Umbilical cord (tissue), 2 donors: Measurements from ENCODE around the gene MOB3C. TPM values are rescaled to one million over a fixed set of nuclear protein-coding genes. Genes with fewer than 3 reads are reported as not detected.

Experiments
- DNase-seq: peaks from one replicate; pipeline ENCODE4 v3.0.0-alpha.2; 2015; ENCODE audit warnings: low spot score
- total RNA-seq: library from RNA; depleted of rRNA; stranded (reverse); fragments of >200 nt; gene quantifications from one replicate; pipeline ENCODE4 v1.2.3, GENCODE V29; 2014; ENCODE audit warnings: low replicate concordance; ENCODE audit not compliant: insufficient read depth

MOB3C gene
- total RNA-seq, 1 donor from 2014 or later: 21.9 TPM

DNA sequence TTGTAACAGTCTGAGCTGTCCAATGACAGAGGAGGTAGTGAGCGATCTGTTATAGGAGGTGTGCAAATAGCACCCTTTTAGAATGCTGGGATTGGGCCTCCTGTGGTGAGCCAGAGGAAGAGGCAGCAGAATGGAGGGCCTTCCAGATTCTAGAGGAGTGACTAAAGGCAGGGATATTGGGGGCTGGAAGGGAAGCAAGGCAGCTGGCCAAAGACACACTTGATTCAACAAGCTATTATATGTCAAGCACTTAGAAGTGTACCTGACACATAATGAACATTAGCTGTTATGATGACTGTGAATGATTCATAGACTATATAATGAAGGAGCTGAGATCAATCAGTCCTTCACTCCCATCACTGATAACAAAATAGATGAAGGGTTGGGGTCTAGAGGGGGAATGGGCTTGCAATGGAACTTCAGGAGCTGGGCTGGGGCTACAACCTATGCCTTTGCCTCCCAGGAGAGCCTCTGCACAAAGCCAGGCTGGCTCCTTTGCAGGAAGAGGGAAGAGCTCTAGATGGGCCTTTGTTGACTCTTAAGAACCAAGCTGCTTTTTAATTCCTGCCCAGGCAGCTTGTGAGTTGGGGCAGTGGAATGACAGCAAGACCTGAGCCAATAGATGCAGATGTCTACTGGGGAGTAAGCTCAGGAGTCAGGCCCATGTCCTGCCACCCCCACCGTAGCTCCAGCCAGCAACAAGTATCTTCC, 10.2 kb downstream of the MOB3C start:
- DNase-seq: no peak

DNA sequence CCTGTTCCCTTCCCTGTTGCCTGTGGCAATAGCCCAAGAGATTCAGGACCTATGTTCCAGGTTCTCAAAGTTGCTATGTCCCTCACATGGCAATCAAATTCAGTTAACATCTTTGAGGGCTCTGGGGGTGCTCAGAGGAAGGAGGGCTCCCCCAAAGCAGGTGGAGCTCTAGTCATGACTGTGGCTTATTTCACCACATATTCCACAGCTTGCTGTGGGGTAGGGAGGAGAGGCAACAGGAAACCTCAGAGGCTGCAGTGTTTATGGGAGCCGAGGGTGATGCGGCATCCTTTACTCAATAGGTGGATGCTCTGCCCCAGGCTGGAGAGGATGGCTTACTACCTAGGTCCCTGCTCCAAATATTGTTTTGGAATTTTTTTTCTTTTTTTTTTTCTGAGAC, 11.4 kb downstream of the MOB3C start:
- DNase-seq: no peak

DNA sequence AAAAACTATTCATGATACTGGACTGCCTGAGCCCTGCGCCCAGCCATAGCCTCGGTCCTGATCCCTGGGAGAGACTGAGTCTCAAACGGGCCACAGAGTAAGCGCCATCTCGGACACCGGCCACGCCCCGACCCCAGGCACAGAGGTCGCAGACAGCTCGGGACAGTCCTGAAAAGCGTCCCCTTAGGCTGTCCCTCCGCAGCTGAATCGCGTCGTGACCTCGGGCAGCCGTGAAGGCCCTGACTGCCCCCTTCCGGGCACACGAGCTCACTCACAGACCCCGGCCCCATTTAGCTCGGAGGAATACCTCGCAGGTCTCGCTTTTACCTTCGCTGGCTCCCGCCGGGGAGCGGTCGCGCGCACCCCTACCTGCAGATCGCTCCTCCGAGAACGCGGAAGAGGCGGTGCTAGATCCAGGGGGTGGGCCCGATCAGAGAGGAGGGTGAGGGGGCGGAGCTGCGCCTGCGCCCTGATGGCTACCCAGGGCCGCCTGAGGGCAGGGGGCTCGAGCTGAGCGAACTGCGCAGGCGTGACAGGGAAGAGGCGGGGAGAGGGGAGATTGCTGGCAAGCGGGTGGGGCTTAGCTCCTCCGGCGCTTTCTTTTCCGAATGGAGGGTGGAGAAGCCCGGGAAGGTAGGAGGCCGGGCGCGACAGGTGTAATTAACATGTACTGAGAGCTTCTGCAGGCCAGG, 12.6 kb downstream of the MOB3C start, which contains the start of gene MKNK1:
Gene MKNK1 (minus strand): TSS at position 411 of the 692 bp plus-strand sequence. CDS start 20,941 bp downstream, outside the sequence.
- peak; percentile 98 for DNase-seq

DNA sequence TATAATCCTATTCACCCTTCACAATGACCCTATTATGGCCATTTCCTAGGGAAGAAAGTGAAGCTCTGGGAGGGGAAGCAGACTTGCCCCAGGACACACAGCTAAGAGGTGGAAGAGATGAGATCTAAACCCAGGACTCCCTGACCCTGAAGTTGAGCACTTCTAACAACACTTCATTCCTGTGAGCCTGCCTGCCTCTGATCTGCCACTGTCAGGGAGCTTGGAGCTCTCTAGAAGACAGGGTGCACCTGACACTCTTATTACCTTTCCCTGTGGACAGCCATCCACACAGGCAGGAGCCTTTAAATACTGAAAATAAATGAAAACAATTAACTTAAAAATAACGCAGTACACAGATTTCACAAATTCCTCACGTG, 13.1 kb downstream of the MOB3C start:
- DNase-seq: no peak

DNA sequence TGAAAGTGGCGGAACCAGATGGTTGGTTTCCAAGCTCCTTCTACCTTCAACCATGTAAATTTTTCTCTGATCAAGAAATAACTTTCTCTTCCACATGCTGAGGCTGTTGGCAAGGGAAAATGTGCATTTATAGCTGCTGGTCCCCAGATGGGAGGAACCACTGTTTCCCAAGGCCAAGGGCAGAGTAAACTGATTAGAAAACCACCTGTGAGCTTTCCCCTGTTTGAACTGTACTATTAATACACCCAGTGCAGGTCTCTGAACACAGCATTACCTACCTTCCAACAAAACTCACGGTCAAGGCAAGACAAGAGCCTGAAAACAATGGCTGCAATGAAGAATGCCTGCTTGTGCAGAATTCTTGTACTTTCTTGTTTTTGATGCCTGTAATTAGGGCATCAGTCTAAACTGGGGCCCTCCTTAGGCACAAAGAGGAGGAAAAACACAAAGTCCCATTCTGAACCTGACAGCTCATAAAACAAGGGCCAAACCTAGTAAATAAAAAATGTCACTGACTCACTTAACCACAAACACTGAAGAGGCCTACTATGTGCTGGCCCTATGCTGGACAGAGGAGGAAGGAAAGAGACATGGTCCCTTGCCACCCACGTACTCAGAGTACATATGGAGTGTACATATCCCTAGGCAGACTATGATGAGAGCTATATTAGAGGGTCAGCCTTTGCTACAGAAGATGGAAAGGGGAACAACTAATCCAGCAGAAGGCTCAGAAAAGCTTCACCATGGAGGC, 15.2 kb downstream of the MOB3C start:
- DNase-seq: no peak

DNA sequence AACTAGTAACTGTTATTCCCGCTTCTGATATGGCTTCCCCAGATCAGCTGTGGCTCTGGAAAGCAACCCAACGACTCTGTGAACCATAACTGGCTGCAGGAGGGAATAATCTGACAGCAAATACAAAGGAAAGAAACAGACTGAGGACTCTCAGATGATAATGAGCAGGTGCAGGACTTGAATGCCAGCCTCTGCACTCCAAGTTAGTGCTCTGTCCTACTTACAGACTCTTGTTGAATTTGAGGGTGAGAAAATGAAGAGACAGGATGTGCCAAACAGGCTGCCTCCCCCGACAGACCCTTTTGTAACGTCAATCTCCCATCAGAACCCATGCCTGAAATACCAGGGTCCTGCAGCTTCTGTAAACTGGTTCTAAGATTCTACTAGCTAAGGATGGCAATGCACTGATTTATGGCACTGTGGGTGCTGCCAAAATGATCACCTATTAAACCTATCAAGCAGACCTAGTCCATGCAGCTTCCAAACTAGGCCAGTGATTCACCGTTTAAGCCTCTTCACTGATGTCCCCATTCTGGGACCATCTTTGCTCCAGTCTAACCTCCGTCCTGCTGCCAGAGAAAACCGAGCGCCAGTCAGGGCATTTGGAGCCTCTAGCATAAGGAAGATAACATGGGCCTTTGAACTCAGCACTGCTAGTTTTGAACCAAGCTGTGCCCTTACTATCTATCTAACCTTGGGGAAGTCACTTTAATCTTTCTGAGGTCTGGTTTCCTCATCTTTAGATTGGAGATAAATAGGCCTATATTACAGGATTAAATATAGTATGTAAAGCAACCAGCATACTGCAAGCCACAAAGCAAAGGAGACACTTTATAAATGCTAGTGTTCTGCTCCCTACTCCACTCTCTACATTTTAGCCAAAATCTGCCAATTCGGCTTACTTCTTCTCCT, 17.3 kb downstream of the MOB3C start:
- DNase-seq: no peak

DNA sequence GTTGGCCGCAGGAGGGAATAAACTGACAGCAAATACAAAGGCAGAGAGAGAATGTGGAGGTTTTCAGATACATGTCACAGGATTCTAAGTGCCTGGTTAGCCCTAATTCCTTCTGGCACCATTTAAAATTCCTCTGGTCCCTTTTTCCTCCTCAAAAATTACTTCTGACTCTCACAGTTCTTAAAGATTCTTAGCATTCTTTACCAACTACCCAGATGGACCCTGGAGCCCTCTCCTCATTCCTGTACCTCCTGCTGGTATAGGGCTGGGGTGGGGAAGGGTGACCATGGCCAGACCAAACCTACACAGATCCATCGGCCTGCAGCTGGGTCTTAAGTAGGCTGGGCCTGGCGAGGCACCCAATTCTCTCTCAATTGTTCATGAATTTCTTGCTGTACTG, 19.8 kb downstream of the MOB3C start:
- no peak for DNase-seq

DNA sequence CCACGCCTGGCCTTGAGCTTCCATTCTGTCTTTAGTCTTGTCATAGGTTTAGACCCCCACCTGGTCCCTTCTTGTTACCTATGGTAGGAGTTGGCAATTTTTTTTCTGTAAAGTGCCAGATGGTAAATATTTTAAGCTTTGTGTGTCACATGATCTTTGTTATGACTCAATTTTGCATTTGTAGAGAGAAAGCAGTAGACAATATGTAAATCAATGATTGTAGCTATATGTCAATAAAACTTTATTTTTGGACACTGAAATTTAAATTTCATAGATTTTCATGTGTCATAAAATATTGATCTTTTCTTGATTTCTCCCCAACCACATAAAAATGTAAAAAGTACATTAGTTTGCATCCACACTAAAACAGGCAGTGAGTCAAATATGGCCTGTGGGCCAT, 20.6 kb downstream of the MOB3C start:
- no peak for DNase-seq

DNA sequence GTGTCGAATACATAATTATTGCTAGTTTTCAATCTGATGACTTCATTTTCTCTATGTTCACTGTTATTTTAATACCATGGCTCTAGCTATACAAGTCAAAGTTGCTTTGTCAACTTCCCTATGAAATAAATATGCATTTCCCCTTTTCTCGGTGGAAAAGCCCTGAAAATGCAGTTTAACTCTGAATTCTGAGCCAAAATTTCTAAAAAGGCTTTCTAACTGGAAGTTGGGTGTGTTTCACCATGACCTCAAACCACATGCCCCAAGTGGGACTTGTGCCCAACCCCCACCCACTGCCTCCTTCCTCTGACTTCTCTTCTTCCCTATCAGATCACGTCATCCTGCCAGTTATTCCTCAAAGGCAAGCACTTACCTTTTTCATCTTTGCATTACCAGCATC, 21.5 kb downstream of the MOB3C start:
- peak; percentile 52 for DNase-seq

DNA sequence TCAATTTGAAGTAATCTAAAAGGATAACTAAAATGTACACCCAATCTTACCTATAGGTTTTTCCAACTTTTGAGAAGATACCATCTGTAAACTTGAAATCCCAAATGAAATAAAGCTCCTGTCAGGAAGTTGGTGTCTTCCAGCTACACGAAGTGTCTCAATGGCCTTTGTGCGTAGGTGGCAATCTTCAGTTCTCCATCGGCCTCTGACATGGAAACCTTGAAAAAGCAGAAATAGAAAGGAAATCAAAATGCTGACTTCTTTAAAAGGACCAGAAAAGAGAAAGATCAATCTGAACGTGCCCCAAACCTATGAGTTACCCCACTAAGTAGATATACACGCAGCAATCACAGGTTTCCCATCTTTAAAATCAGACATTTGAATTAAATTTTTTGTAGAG, 22.5 kb downstream of the MOB3C start:
- DNase-seq: peak; percentile 39

DNA sequence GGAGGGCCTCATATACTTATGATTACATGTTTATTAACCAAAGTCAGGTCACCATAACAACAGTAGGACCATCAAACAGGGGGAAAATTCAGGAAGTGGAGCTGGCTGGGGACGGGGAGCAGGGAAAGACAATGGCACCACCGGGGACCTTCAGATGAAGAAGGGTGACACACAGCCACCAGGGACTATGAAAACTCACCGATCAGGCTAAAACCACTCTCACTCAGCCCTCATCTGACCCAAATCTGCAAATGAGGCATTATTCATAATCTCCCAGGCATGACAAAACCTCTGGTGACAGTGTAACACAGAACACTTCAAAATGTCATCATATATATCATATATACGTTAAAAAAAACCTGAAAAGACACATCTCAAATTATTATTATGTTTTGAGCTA, 23.8 kb downstream of the MOB3C start:
- DNase-seq: no peak

DNA sequence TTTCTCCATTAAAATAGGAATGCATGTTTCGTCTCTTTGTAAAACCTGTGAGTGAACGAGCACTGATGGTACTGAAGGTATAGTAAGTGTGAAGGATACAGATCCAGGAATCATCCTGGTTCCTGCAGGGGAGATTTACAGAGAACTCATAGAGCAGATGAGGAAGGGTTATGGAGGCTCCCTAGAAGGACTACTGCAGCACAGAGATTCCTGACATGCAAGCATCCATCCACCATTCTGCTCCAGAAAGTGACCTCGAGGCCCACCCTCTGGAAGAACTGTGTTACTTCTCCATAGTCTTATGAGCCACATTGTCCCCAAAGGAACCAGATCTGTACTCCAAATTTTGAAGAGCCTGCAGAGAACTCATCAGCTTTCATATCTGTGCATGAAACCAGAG, 27.1 kb downstream of the MOB3C start:
- DNase-seq: no peak

DNA sequence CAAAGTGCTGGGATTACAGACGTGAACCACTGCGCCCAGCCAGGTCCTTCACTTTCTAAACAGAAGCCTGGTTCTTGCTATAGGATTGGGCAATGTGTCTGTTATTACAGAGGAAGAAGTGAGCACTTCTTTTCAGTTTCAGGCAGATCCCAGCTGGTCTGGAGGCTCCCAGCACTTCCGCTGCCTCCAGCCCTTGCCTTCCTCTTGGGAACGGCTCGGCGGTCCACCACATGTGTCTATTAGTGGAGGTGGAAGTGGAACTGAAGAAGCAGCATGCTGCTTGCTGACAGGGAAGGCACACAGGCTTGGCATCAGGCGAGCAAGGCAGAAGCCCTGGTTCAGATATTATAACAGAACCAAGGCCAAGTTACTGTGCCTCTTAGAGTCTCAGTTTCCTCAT, 29.5 kb downstream of the MOB3C start:
- DNase-seq: peak; percentile 50

DNA sequence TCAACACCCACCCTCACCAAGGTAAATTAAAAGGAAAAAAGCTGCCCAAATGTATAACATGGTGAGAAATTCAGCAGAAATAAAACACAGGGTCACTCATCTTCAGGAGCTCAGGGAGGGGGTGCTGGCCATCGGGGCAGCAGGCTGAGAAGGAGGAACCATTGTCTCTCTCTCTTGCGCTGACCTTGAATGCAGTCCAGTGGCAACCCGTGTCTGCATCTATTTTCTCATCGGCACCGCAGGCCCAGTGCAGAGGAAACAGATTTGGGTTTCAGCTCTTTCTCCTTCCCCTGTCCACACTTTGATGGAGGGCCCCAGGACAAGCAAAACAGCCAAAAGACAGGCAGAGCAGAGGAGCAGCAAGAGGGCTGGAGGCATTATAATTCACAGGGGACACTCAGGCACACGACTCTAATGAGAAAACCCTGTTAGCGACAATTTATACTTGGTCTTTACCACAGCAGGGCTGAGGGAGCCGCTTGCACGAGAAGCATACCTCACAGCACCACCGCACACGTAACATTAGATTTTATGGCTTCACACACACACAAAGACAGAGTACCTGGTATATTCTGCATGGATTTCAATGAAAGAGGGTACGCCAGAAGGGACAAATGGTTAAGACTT, 31.2 kb downstream of the MOB3C start:
- DNase-seq: no peak

DNA sequence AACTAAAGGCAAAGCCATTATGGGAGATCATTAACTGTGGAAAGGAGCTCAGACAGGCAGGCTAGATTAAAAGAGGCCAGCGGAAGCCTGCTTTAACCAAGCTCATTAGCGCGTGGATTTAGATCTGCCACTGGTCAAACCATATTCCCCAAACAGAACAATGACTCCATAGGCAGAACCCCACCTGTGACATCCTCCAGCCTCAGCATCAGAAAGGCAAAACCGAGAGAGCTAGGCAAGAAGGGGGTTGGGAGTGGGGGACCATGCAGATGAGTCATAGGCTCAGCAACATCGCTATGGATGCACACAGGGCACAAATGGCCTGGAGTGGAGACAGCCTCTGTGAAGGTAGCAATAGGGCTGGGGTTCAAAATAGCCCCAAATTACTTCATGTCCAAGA, 33.1 kb downstream of the MOB3C start:
- DNase-seq: no peak

DNA sequence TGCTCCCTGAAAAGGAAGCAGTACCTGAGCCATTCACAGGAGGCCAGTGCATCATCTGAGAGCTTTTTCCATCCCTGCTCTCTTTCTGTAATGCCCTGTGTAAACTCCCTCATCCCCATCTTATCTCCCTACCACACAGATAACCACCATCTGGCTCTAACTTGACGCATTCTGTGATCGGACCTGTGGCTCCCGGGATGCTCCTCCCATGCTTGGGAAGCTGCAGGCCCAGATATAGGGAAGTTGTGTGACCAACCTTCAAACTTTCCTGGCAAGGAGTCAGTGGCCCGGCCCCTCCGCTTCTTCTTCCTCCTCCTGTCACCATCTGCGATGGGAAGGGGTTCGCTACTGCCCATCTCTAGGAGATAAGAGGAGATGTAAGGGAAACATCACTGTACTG, 33.6 kb downstream of the MOB3C start:
- DNase-seq: peak; percentile 82

DNA sequence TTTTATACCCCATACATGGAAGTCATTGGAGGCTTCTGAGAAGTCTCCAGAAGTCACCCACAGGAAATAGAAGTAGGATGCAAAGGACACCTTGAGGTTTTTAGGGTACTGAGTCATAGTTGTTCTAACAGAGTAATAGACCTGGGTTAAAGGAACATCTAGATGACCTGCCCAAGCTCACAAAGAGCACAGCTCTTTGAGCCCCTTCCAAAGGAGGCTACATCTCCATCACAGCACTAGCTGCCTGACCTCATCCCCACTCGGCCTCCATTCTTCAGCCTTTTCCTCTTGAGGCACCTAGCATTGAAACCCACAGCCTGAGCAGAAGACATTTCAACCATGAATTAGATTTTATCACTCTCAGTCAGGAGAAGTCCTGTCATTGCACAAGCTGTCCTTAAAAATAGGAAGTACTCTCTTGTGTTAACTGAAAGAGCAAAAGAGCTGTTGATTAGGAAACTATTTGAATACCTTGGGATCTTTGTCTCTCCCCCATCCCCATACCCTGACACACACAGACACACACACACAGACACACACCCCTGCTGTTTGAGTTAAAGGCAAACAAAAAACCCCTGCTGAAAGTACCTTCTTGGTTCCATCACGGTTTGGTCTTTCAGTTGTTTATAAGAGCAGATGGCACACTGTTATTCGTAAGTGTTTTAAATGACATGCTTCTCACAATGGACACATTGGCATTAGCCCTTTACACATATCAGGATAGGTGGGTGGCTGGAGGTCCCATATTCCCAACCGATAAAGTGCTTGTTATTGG, 34.7 kb downstream of the MOB3C start:
- DNase-seq: no peak

DNA sequence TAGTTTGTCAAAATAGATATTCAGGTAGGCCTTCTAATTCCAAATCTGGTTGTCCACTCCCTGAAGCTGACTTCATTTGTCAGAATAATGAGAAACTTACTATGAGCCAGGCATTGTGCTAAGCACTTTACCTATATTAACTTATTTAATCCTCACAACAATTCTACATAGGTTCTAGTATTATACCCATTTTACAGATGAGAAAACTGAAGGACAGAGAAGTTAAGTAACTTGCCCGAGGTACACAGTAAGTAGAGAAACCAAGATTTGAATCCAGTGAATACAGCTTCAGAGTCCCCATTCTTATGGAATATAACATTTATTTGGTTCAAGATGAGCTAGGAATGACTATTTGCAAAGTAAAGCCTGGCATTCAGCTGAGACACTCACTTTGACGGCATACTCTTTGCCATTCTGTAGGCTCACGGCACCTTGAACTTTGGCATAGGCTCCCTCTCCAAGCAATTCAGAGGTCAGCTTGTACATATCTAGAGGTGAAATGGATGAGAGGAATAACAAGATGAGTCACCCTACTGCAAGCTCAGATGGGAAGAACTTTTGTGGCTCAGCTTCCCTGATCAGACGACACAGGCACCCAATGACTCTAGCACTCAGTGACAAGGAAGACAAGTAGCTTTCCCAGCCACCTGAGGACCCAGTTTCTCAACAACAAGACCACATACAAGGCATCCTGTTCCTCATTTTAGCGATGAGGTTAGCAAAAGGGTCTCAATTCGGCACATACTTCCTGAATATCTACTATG, 36.3 kb downstream of the MOB3C start:
- DNase-seq: no peak

DNA sequence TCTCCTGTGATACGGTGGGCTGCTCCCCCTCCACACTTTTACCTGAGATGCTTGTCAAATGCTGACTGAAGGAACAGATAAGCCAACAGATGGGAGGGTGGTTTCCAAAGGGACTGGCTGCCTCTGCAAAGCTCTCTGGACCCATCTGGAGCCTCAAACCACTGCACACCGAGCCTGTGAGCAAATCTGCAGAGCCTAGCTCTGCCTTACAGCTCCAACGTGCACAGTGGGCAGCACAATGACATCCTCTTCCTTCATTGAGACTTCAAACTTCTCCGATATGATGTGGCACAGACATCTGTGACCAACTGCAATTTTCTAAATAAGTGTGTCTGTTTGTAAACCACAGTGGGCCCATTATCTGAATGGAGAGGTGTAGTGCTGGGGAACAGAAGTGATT, 38.9 kb downstream of the MOB3C start:
- DNase-seq: no peak

DNA sequence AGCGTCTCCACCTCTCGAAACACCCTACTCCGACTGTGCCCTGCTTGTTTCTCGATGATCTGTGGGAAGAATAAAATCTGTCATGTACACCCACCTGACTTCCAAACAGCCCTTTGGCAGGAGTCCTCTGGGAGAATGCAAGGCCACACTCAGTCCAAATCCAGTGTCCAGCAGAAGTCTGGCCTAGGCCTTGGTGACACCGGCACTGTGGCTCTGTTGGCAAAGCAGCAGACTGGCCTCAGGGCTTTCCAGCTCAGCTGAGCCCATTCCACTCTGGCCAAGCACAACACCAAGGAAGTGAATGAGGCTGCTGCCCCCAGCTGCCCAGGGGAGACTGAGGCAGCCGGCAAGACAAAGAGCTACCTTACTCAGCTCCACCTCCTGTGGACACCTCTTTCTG, 40.0 kb downstream of the MOB3C start:
- DNase-seq: no peak
